NCI-H2227 (cell line): Measurements from ENCODE around the gene CSN1S1.
"Not testable (repeated sequence)": the region's sequence is repeated elsewhere in the genome, so short reads cannot be mapped to it uniquely, and the experiment has no call there.

Experiments
- DNase-seq: peaks from one replicate; lab custom pipeline; 2025; ENCODE audit not compliant: unreplicated experiment; lab: John Stamatoyannopoulos, UW

Gene CSN1S1

GRCh38 chr4:69930768-69931167 lies at the start of gene CSN1S1:
TSS of gene CSN1S1 (plus strand) at chr4:69931068. CDS start at chr4:69932556, 1,488 bp downstream.
- no peak for DNase-seq

GRCh38 chr4:69881173-69881773 lies 49.6 kb upstream of the CSN1S1 start:
- DNase-seq, result no peak

GRCh38 chr4:69882150-69882549 lies 48.7 kb upstream of the CSN1S1 start:
- DNase-seq, result no peak

GRCh38 chr4:69888336-69888735 lies 42.5 kb upstream of the CSN1S1 start:
- no peak for DNase-seq

- DNase-seq, result no peak
Measured at GRCh38 chr4:69894186-69894585, 36.7 kb upstream of the CSN1S1 start.

GRCh38 chr4:69894721-69895120 lies 36.1 kb upstream of the CSN1S1 start:
- DNase-seq, result no peak

GRCh38 chr4:69896530-69897116 lies 34.2 kb upstream of the CSN1S1 start:
- DNase-seq, result no peak

- DNase-seq, result no peak
Measured at GRCh38 chr4:69907151-69907550, 23.7 kb upstream of the CSN1S1 start.

GRCh38 chr4:69909195-69909594 lies 21.7 kb upstream of the CSN1S1 start:
- DNase-seq, result no peak

GRCh38 chr4:69910016-69910782 lies 20.7 kb upstream of the CSN1S1 start:
- no peak for DNase-seq

GRCh38 chr4:69920874-69921273 lies 10.0 kb upstream of the CSN1S1 start:
- DNase-seq, result no peak

- DNase-seq, result not testable (repeated sequence)
Measured at GRCh38 chr4:69923782-69924410, 7.0 kb upstream of the CSN1S1 start.

GRCh38 chr4:69934150-69934549 lies 3.3 kb downstream of the CSN1S1 start:
- no peak for DNase-seq

- no peak for DNase-seq
Measured at GRCh38 chr4:69936566-69936965, 5.7 kb downstream of the CSN1S1 start.

- no peak for DNase-seq
Measured at GRCh38 chr4:69951602-69952001, 20.7 kb downstream of the CSN1S1 start.

GRCh38 chr4:69957209-69957608 lies 26.3 kb downstream of the CSN1S1 start:
- DNase-seq, result no peak

- DNase-seq, result no peak
Measured at GRCh38 chr4:69965628-69966027, 34.8 kb downstream of the CSN1S1 start, which contains the start of gene CSN2. TSS of gene CSN2 (minus strand) at chr4:69965728. CDS start at chr4:69960995, 4,733 bp downstream.

- no peak for DNase-seq
Measured at GRCh38 chr4:69970071-69970470, 39.2 kb downstream of the CSN1S1 start.

- DNase-seq, result no peak
Measured at GRCh38 chr4:69974631-69975030, 43.8 kb downstream of the CSN1S1 start.

GRCh38 chr4:69977582-69977981 lies 46.7 kb downstream of the CSN1S1 start:
- DNase-seq, result no peak

- DNase-seq, result no peak
Measured at GRCh38 chr4:69984030-69984443, 53.2 kb downstream of the CSN1S1 start.

GRCh38 chr4:69986663-69987062 lies 55.8 kb downstream of the CSN1S1 start:
- DNase-seq, result no peak
